ENCODE measurements around the gene TLE1.

Gene TLE1

DNA sequence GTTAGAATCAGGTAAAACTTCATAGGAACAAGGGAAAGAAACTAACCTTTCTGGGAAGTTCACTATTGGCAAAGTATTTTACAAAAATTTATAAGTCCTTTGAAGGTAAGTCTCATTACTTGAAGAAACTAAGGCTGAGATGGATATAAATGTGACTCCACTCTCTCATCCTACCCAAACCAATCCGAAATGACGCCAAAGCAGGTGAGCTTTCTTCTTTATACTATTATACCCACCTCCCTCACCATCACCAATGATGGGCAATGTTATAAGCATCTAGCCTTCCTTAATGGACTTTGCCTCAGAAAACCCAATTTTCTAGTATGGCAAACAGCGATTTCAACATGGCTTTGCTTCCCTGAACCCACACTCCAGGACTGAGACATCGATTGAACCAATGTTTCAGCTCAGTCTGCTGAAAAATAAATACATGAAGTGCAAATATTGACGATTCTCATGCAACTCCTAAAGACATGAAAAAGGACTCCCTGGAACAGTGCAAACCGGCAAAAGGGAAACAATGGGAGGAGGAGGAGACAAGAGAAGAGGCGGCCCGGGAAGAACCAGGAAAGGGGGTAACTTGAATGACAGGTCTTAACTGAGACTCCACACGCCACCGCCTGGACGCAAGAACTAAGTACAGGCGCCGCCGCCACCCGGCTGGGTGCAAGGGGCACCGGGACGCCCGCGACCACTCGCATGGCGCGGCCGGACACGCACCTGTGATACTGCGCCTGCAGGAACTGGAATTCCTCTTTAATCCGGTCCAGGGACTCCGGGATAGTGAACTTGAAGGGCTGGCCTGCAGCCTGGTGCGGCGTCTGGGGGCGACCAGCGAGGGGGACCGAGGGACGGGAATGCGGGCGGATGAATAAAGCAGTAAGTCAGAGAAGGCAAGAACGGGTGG, 2.5 kb downstream of the TLE1 start:
- peak; percentile 44 for DNase-seq

GRCh38 chr9:81685763-81686613, 3.4 kb downstream of the TLE1 start:
- no peak for DNase-seq

- no peak for DNase-seq
These were observed 4.7 kb downstream of the TLE1 start for GRCh38 chr9:81684635-81685034.

DNA sequence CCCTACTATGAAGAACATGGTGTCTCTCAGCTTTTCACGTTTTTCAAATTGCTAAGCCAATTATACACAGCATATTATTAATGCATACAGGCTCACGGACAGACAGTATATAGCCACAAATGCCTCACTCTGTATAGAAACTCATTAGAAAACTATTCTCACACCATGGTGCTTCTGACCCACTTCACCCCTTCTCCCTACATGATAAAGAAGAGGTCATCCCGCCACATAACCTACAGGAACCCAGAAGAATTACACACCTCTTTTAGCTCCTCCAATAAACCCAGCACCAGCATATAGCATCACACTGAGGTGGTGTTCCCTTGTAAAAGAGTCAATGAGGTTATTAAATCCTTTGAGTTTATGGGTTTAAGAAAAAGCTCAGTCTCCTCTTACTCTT, 5.6 kb downstream of the TLE1 start:
- no peak for DNase-seq

DNA sequence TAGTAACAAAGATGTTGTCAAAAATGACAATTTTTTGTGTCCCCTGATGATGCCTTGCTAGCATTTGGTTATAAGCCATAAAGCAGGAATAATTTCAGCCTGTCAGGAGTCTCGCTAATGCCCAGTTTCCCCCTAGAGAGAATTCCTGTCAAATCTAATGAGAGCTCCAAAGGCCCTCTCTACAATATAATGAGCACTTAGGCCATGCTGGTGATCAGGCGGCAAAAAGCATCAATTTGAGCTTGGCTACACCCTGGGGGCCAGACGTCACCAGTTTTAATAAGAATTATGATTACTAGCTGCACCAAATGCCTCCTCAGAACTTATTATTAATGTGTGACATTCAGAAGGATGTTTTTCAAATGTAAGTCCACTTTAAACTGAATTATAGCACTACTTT, 6.1 kb downstream of the TLE1 start:
- no peak for DNase-seq

DNA sequence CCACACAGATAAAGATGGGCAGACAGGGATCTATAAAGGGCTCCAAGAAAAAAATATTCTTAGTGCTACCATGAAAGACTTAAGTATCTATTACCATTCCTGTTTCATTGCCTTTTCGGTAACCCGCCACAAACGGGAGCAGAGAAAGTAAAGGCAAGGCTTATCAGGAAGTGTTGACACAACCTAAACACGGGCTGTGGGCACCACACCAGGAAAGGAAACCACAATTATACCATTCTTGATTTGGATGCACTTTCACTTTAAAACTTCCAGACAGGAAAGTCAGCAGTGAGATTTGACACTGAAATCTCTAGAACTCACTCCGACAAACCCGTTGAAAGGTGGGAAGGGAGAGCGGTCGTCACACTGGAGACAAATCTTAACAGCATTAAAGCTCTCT, 6.5 kb downstream of the TLE1 start:
- DNase-seq = no peak

- DNase-seq = no peak
These were observed 7.2 kb downstream of the TLE1 start for GRCh38 chr9:81682177-81682576.

- DNase-seq = no peak
These were observed 8.8 kb downstream of the TLE1 start for GRCh38 chr9:81680506-81680905.

DNA sequence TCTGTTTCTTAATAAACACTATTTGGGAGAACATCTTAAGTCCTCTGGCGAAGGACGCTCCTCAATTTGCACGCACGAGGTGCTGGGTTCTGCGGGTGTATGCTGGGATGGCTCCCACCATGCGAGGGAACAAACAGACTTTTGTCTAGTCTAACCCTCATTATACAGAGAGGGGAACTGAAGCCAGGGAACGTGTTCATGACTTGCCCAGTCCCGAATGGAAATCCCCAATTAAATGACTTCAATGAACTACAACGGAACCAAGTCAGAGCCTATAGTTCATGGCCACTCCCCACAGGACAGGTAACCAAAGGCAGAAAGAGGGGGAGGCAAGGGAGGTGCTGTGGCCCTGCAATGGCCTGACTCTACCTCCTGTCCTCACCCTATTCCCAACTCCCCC, 9.3 kb downstream of the TLE1 start:
- no peak for DNase-seq

DNA sequence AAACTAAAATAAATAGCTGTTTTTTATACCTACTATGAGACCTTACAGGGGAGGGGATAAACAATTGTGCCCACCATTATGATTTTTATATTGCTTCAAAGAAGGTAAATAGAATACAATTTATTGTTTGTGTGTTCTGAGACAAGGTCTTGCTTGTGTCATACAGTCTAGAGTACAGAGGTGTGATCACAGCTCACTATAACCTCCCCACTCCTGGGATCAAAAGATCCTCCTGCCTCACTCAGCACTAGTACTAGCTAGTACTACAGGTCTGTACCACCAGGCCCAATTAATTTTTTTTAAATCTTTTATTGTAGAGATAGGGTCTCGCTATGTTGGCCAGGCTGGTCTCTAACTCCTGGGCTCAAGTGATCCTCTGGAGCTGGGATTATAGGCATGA, 11.3 kb downstream of the TLE1 start:
- no peak for DNase-seq

GRCh38 chr9:81676395-81676794, 13.0 kb downstream of the TLE1 start:
- no peak for DNase-seq

GRCh38 chr9:81673310-81673709, 16.0 kb downstream of the TLE1 start:
- no peak for DNase-seq

GRCh38 chr9:81671880-81672280, 17.5 kb downstream of the TLE1 start:
- peak; percentile 74 for DNase-seq

- no peak for DNase-seq
These were observed 19.5 kb downstream of the TLE1 start for GRCh38 chr9:81669866-81670265.

GRCh38 chr9:81669041-81669651, 20.2 kb downstream of the TLE1 start:
- DNase-seq = no peak

DNA sequence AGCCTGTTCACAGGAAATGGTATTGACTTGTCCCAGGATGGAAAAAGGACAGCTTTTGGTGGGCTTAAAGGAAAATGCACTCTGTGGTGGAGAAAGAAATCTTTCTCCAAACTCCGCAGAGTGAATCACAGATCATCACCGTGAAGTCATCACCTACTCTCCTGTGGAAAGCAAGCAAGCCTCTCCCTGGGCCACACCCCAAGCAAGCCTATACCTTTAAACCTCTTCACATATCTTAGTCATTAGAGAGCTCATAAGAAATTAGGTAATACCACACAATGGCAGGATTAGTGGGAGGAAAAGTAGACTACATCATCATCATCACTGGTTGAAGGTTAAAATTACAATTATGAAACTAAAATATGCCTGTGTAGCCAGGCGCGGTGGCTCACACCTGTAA, 23.2 kb downstream of the TLE1 start:
- no peak for DNase-seq

GRCh38 chr9:81665322-81665871, 23.9 kb downstream of the TLE1 start:
- DNase-seq = peak; percentile 30

DNA sequence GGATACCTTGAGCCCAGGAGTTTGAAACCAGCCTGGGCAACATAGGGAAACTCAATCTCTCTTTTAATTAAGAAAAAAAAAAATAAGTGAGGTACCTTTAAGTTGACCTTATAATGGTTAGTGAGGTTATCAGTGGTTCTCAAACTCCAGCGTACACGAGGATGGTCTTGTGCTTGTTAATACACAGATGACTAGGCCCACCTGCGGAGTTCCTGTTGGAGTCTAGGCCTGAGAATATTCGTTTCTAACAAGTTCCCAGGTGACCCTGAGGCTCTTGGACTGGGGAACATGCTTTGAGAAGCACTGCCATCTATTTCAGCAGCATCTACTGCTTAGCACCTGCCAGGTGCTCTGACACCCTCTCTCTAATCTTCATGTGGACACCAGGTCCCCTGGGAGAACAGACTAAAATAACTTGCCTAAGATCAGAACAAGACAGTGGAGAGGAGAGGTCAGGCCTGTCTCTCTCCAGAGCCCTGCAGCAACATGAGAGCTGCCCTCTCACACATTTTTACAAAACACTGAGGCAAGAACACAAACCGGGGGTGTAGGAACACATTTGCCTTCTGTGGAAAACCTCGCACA, 24.6 kb downstream of the TLE1 start:
- no peak for DNase-seq

DNA sequence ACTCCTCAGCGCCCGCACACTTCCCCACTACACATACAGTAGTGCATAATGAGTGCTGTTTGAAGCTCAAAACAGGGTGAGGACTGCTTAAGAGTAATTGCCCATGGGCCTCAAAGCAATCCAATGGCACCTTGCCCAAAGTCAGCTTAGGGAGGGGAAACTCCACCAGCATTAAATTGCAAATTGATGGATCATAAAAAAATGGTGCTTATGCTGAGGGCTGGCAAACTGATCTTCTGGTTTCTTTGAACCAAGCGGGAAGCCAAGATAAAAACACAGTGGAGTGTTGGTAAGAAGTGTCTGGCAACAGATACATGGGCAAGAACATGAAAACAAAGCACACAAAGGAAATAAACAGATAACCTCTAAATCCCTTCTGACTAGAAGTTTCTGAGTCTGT, 28.0 kb downstream of the TLE1 start:
- peak; percentile 90 for DNase-seq

DNA sequence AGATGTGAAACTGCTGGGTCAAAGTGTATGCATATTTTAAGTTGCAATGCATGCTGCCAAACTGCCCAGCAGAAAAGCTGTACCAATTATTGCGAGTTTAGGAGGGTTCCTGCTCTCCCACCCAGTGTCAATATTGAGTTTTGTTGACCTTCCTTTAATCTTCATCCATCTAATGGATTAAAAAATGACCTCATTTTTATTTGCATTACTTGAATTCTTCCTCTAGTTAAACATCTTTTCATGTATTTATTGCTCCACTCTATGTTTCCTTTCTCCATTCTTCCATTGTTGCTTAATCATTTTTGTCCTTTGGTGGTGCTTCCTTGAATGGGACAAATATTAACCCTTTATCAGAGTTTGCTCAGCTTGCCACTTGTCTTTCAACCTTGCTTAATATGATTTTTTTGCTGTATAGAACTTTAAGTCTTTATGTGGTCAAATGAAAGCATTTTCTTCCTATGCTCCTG, 32.4 kb downstream of the TLE1 start:
- no peak for DNase-seq

- DNase-seq = no peak
These were observed 33.3 kb downstream of the TLE1 start for GRCh38 chr9:81656004-81656403.

GRCh38 chr9:81653240-81653639, 36.1 kb downstream of the TLE1 start:
- DNase-seq = no peak

Data from NCI-H1092 (cell line).